ENCODE results near the gene PRG3.

- no peak for TF ChIP-seq POLR2AphosphoS5 (IDR thresholded peaks at IDR 0.05)
- TF ChIP-seq, protein P1, sequence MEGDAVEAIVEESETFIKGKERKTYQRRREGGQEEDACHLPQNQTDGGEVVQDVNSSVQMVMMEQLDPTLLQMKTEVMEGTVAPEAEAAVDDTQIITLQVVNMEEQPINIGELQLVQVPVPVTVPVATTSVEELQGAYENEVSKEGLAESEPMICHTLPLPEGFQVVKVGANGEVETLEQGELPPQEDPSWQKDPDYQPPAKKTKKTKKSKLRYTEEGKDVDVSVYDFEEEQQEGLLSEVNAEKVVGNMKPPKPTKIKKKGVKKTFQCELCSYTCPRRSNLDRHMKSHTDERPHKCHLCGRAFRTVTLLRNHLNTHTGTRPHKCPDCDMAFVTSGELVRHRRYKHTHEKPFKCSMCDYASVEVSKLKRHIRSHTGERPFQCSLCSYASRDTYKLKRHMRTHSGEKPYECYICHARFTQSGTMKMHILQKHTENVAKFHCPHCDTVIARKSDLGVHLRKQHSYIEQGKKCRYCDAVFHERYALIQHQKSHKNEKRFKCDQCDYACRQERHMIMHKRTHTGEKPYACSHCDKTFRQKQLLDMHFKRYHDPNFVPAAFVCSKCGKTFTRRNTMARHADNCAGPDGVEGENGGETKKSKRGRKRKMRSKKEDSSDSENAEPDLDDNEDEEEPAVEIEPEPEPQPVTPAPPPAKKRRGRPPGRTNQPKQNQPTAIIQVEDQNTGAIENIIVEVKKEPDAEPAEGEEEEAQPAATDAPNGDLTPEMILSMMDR (IDR thresholded peaks at IDR 0.05): no peak
- TF ChIP-seq POLR2A (IDR thresholded peaks at IDR 0.05): no peak
Observed at GRCh38 chr11:57363131-57364080, 17.5 kb downstream of the PRG3 start.

All from upper lobe of left lung (tissue), 4 donors.